K562 (cell line): Measurements from ENCODE around the gene MAD1L1. TPM values are rescaled to one million over a fixed set of nuclear protein-coding genes. Genes with fewer than 3 reads are reported as not detected.

ENCODE experiments used
- ATAC-seq: fragments of 200-7000 bp; cut with Tn5 transposase; 3 replicates; pipeline ENCODE4 v1.9.1; 2020; ENCODE audit warnings: moderate library complexity
- BruUV-seq: library from RNA; stranded (reverse); fragments of 400-500 nt; replicated peaks from 2 replicates; lab custom pipeline; 2021; lab: Mats Ljungman, UMichigan
- CTCF ChIA-PET: fragments of 300-600 bp; formaldehyde crosslinking; extraction: SDS; loops from one replicate; lab custom pipeline; 2021; ENCODE audit warnings: low intra/inter-chr PET ratio; lab: Yijun Ruan, JAX
- POLR2A ChIA-PET: fragments of 300-600, 350-650 bp; sonication (Branson Sonifier 250); formaldehyde crosslinking; extraction: SDS; loops from one replicate; lab custom pipeline; 2021; ENCODE audit warnings: antibody characterized with exemption, inconsistent platforms; lab: Yijun Ruan, JAX
- DNase-seq, 4 experiments: peaks; one replicate each; pipeline versions ENCODE4 v3.0.0 to v3.0.0-alpha.2; 2011 to 2018; ENCODE audit warnings: low spot score in 3 of 4, mixed read lengths in 3 of 4; ENCODE audit errors: extremely low read depth in 1 of 4
- FAIRE-seq: peaks from 2 replicates; lab custom pipeline; 2011; peaks lifted over from hg19 to GRCh38; lab: Jason Lieb, UNC
- H2AFZ ChIP-seq: 2 replicates; pipeline ENCODE4 v1.6.0; 2011; ENCODE audit warnings: low read depth, low read length, control low read depth, inconsistent platforms
- H3K27ac ChIP-seq: fragments of 200-600 bp; 3 replicates; pipeline ENCODE4 v1.8.0; 2011; ENCODE audit warnings: low read depth, mild to moderate bottlenecking, control low read depth, inconsistent platforms, low read length, moderate library complexity, mixed read lengths; ENCODE audit errors: extremely low read depth
- H3K27me3 ChIP-seq, 2 experiments: fragments of 300-600 bp in 1 of 2; 2 replicates in 1 of 2; 3 replicates in 1 of 2; pipeline versions ENCODE4 v1.6.0 to v1.8.0; 2011; ENCODE audit warnings: inconsistent platforms in 2 of 2, low read length in 2 of 2, mild to moderate bottlenecking in 1 of 2, mixed read lengths in 1 of 2, moderate library complexity in 1 of 2; ENCODE audit not compliant: control insufficient read depth in 2 of 2, insufficient read depth in 2 of 2
- H3K36me3 ChIP-seq: fragments of 300-600 bp; 3 replicates; pipeline ENCODE4 v1.8.0; 2011; ENCODE audit warnings: mild to moderate bottlenecking, low read length, inconsistent platforms; ENCODE audit not compliant: control insufficient read depth, insufficient read depth
- H3K4me1 ChIP-seq, 2 experiments: fragments of 200-600 bp in 1 of 2; replicated peaks in 1 of 2; 2 replicates in 1 of 2; 3 replicates in 1 of 2; pipeline versions ENCODE4 v1.5.1 to v1.8.0; 2011; ENCODE audit warnings: inconsistent platforms in 2 of 2, low read length in 2 of 2, mild to moderate bottlenecking in 1 of 2, mixed read lengths in 1 of 2, moderate library complexity in 1 of 2; ENCODE audit not compliant: control insufficient read depth in 2 of 2, insufficient read depth in 2 of 2
- H3K4me2 ChIP-seq: 2 replicates; pipeline ENCODE4 v1.6.1; 2011; ENCODE audit warnings: low read length, control low read depth, inconsistent platforms, mixed read lengths; ENCODE audit not compliant: insufficient read depth
- H3K4me3 ChIP-seq: fragments of 200-600 bp; sonication (generic), shearing (Covaris generic); 2 replicates; pipeline ENCODE4 v1.5.1; 2016; ENCODE audit warnings: control low read depth, inconsistent platforms
- H3K79me2 ChIP-seq: fragments of 200-600 bp; 3 replicates; pipeline ENCODE4 v1.8.0; 2011; ENCODE audit warnings: low read length, inconsistent platforms; ENCODE audit not compliant: control insufficient read depth, insufficient read depth
- H3K9ac ChIP-seq, 2 experiments: 2 replicates each; pipeline versions ENCODE4 v1.6.0 to v1.6.1; 2011; ENCODE audit warnings: low read depth in 2 of 2, low read length in 2 of 2, control low read depth in 1 of 2, inconsistent platforms in 1 of 2, mild to moderate bottlenecking in 1 of 2, mixed read lengths in 1 of 2; ENCODE audit not compliant: insufficient read depth in 1 of 2
- H3K9me1 ChIP-seq: one replicate; pipeline ENCODE4 v1.6.0; 2011; ENCODE audit warnings: inconsistent platforms, mild to moderate bottlenecking, low read length, moderate library complexity; ENCODE audit not compliant: control insufficient read depth, insufficient read depth
- H3K9me3 ChIP-seq: replicated peaks from 2 replicates; pipeline ENCODE4 v1.5.1; 2011; ENCODE audit warnings: low read depth, low read length, inconsistent platforms; ENCODE audit not compliant: control insufficient read depth, insufficient read depth
- H4K20me1 ChIP-seq: replicated peaks from 2 replicates; pipeline ENCODE4 v1.6.1; 2011; ENCODE audit warnings: low read length, inconsistent platforms, mixed read lengths; ENCODE audit not compliant: control insufficient read depth, insufficient read depth
- BRF1 ChIP-seq: IDR thresholded peaks from 3 replicates; pipeline ENCODE4 v1.6.1; 2011; ENCODE audit warnings: borderline replicate concordance, mild to moderate bottlenecking; ENCODE audit not compliant: insufficient read length; ENCODE audit errors: extremely low read depth
- CHCHD3 ChIP-seq: fragments of 250-450 bp; sonication (Bioruptor Pico); IDR thresholded peaks from 2 replicates; pipeline ENCODE4 v2.1.2; 2022; ENCODE audit warnings: mild to moderate bottlenecking
- CTBP1 ChIP-seq: fragments of 450-650 bp; IDR thresholded peaks from 2 replicates; pipeline ENCODE4 v1.6.1; 2016; ENCODE audit warnings: borderline replicate concordance
- DIDO1 ChIP-seq: fragments of 450-650 bp; IDR thresholded peaks from 2 replicates; pipeline ENCODE4 v1.6.1; 2016; ENCODE audit warnings: low read depth, missing biosample characterization, missing genetic modification characterization
- GABPB1 ChIP-seq: sonication (generic); formaldehyde crosslinking; IDR thresholded peaks from 2 replicates; pipeline ENCODE4 v1.8.0; 2022; ENCODE audit warnings: mild to moderate bottlenecking, missing genetic modification reagents
- MTA1 ChIP-seq: fragments of 450-650 bp; IDR thresholded peaks from 2 replicates; pipeline ENCODE4 v1.6.1; 2017; ENCODE audit warnings: borderline replicate concordance
- NCOA2 ChIP-seq, 2 experiments: fragments of 450-650 bp; IDR thresholded peaks; 2 replicates each; pipeline ENCODE4 v1.6.1; 2018; ENCODE audit warnings: mild to moderate bottlenecking in 2 of 2, moderate library complexity in 1 of 2; ENCODE audit not compliant: partially characterized antibody in 2 of 2
- NFRKB ChIP-seq: fragments of 450-650 bp; IDR thresholded peaks from 2 replicates; pipeline ENCODE4 v1.6.1; 2016; ENCODE audit warnings: low read depth
- NR4A1 ChIP-seq, 2 experiments: fragments of 250-450 bp in 1 of 2; fragments of 450-650 bp in 1 of 2; sonication (Bioruptor Pico) in 1 of 2; IDR thresholded peaks; 2 replicates each; pipeline versions ENCODE4 v1.4.0 to v1.6.1; 2016 to 2020; ENCODE audit warnings: mild to moderate bottlenecking in 2 of 2, missing compliant biosample characterization in 1 of 2, missing genetic modification characterization in 1 of 2, moderate library complexity in 1 of 2
- NRF1 ChIP-seq, 2 experiments: fragments of 450-650 bp; IDR thresholded peaks in 1 of 2; conservative IDR thresholded peaks in 1 of 2; 2 replicates each; pipeline ENCODE4 v1.6.1; 2014; ENCODE audit warnings: mild to moderate bottlenecking in 2 of 2
- OTX1 ChIP-seq: fragments of 450-650 bp; formaldehyde crosslinking; IDR thresholded peaks from 2 replicates; pipeline ENCODE4 v1.4.0; 2022; ENCODE audit warnings: mild to moderate bottlenecking
- POLR2AphosphoS5 ChIP-seq: IDR thresholded peaks from 2 replicates; pipeline ENCODE4 v1.6.1; 2011; ENCODE audit warnings: mild to moderate bottlenecking, low read depth, low read length, moderate library complexity; ENCODE audit not compliant: control insufficient read depth, insufficient read depth
- POLR2G ChIP-seq: fragments of 200-400 bp; formaldehyde crosslinking; IDR thresholded peaks from 2 replicates; pipeline ENCODE4 v1.6.1; 2017; ENCODE audit warnings: low read depth, mild to moderate bottlenecking, antibody characterized with exemption, low read length, moderate library complexity
- PTBP1 ChIP-seq: fragments of 200-400 bp; formaldehyde crosslinking; IDR thresholded peaks from 2 replicates; pipeline ENCODE4 v1.6.1; 2017; ENCODE audit warnings: low read depth, low read length
- RBM34 ChIP-seq: fragments of 200-400 bp; formaldehyde crosslinking; IDR thresholded peaks from 2 replicates; pipeline ENCODE4 v1.6.1; 2018; ENCODE audit warnings: low read length, borderline replicate concordance; ENCODE audit not compliant: insufficient read depth
- TEAD4 ChIP-seq, 2 experiments: sonication (generic) in 1 of 2; formaldehyde crosslinking in 1 of 2; IDR thresholded peaks; 2 replicates each; pipeline versions ENCODE4 v1.6.1 to v1.8.0; 2012 to 2022; ENCODE audit warnings: borderline replicate concordance in 1 of 2, inconsistent platforms in 1 of 2, low read length in 1 of 2, mild to moderate bottlenecking in 1 of 2, missing genetic modification reagents in 1 of 2
- ZFP91 ChIP-seq: sonication (generic); formaldehyde crosslinking; IDR thresholded peaks from 2 replicates; pipeline ENCODE4 v1.8.0; 2022; ENCODE audit warnings: mild to moderate bottlenecking, missing genetic modification reagents
- ZNF431 ChIP-seq: sonication (generic); formaldehyde crosslinking; IDR thresholded peaks from 2 replicates; pipeline ENCODE4 v1.8.0; 2022; ENCODE audit warnings: mild to moderate bottlenecking, missing genetic modification reagents
- ZNF436 ChIP-seq: fragments of 250-450, 450-650 bp; sonication (Bioruptor Pico); formaldehyde crosslinking; IDR thresholded peaks from 2 replicates; pipeline ENCODE4 v1.7.0; 2020; ENCODE audit warnings: mild to moderate bottlenecking
- whole genome bisulfite sequencing: fragments of 100-300 bp; shearing (Covaris generic); methylation state at CpG from one replicate; pipeline ENCODE4 v1.1.6; 2016; ENCODE audit warnings: low coverage, mixed read lengths; ENCODE audit not compliant: insufficient coverage; ENCODE audit errors: missing lambda C conversion rate; 5-methylcytosine and 5-hydroxymethylcytosine counted together
- in situ Hi-C: fragments of 300-500 bp; cut with MboI; formaldehyde crosslinking; loops from 4 replicates; pipeline ENCODE4 v1.15.0; 2018; ENCODE audit warnings: inconsistent platforms, mixed read lengths
- intact Hi-C: fragments of 100-400 bp; cut with micrococcal nuclease; formaldehyde crosslinking; loops from 2 replicates; pipeline ENCODE4 v1.14.2; 2022
- polyA plus RNA-seq, 8 experiments: library from polyadenylated mRNA; depleted of rRNA in 4 of 8; stranded (reverse) in 5 of 8; unstranded in 3 of 8; fragments of >200 nt; fragmentation: Nextera tagmentation in 2 of 8; fragmentation: Illumina TruSeq in 1 of 8; extraction: Ambion mirVana in 2 of 8; extraction: Trizol in 1 of 8; gene quantifications; 2 replicates each; pipeline versions ENCODE4 v1.2.1 to v1.2.3, GENCODE V29; 2011 to 2014; ENCODE audit warnings: inconsistent platforms in 1 of 8, missing spikeins in 1 of 8
- total RNA-seq, 7 experiments: library from RNA; depleted of rRNA in 6 of 7; stranded (reverse); fragments of >200 nt in 6 of 7; fragmentation: Illumina TruSeq in 2 of 7; extraction: Trizol in 2 of 7; gene quantifications; 2 replicates each; pipeline versions ENCODE4 v1.2.1 to v1.2.3, GENCODE V29; 2011 to 2021; ENCODE audit warnings: low replicate concordance in 1 of 7

Gene MAD1L1
- total and polyA plus RNA-seq, 9 of the 15 experiments (the other 6 are each of a cell fraction or from before 2014, with no cell fraction given), result 1.7 to 89.7 (median 18.0) TPM

GRCh38 chr7:1897861-1898627 lies 334.7 kb downstream of the MAD1L1 start:
- BruUV-seq, result no TSS peak
- Histone ChIP-seq H3K4me2 (no peak overlapping the region), H3K79me2 (no peaks in the 10 kb centered on the region), H3K4me1 (peaks cover 0 to 66% of the 10 kb centered on the region in 2 experiments; a peak in 2 of 5 replicates), H3K9ac (no peak overlapping the region; a peak in 1 of 4 replicates), H3K4me3 (no peak overlapping the region), H2AFZ (no peak overlapping the region), H3K9me3 (no peaks in the 10 kb centered on the region), H3K27me3 (no peaks in the 10 kb centered on the region), H3K36me3 (peaks cover 6% of the 10 kb centered on the region; the same call in 1 of the 3 replicates), H3K9me1 (no peaks in the 10 kb centered on the region), H3K27ac (no peak overlapping the region), H4K20me1 (no peaks in the 10 kb centered on the region)
- CTCF ChIA-PET, result no interaction called here
- in situ Hi-C loops, result no loop called here
- ATAC-seq (no peak), DNase-seq (no peak), FAIRE-seq (no peak)
- intact Hi-C loops, result no loop called here
- TF ChIP-seq OTX1 (CRISPR knock-in tag), result no peak
- no peak for TF ChIP-seq GABPB1 (CRISPR knock-in tag)
- no peak for TF ChIP-seq CHCHD3 (CRISPR knock-in tag)
- TF ChIP-seq NR4A1 (CRISPR knock-in tag; IDR thresholded peaks at IDR 0.05), result no peak
- no peak for TF ChIP-seq NR4A1 (tag; IDR thresholded peaks at IDR 0.05)
- no peak for TF ChIP-seq ZNF431 (CRISPR knock-in tag)
- no peak for TF ChIP-seq MTA1
- no peak for TF ChIP-seq CTBP1
- TF ChIP-seq ZNF436 (CRISPR knock-in tag), result no peak
- TF ChIP-seq BRF1, result no peak
- no peak for TF ChIP-seq NFRKB
- TF ChIP-seq NRF1 (conservative IDR thresholded peaks at IDR 0.05 in 1 of 2, IDR thresholded peaks at IDR 0.05 in 1 of 2), result no peak
- no peak for TF ChIP-seq RBM34
- TF ChIP-seq DIDO1 (tag), result no peak
- TF ChIP-seq POLR2G, result no peak
- no peak for TF ChIP-seq POLR2AphosphoS5
- no peak for TF ChIP-seq PTBP1
- no peak for TF ChIP-seq TEAD4 (IDR thresholded peaks at IDR 0.05; ENCODE audit: low read length)
- no peak for TF ChIP-seq TEAD4 (CRISPR knock-in tag; IDR thresholded peaks at IDR 0.05; ENCODE audit: borderline replicate concordance)
- TF ChIP-seq ZFP91 (CRISPR knock-in tag), result no peak
- TF ChIP-seq NCOA2 (IDR thresholded peaks at IDR 0.05; ENCODE audit: partially characterized antibody in 2 of 2), result no peak
- POLR2A ChIA-PET, result no interaction called here
- WGBS, result 92% methylated on average over 39 of the region's 40 CpGs
